HL-60/S4 treated with retinoic acid at 250 ng/mL for 4 days and 3 days (cell line): ENCODE data around the gene UST.
"Not testable (repeated sequence)": the region's sequence is repeated elsewhere in the genome, so short reads cannot be mapped to it uniquely, and the experiment has no call there.

Experiments used
- in situ Hi-C: fragments of 300-500 bp; cut with MboI; formaldehyde crosslinking; loops from 2 replicates; pipeline ENCODE4 v1.7.0; 2022; ENCODE audit warnings: low sequenced_read_pairs

Gene UST

GRCh38 chr6:148989585-148989984, 242.8 kb downstream of the UST start:
- in situ Hi-C loops: no loop called here

- in situ Hi-C loops: no loop called here
Measured at GRCh38 chr6:148990403-148990802, 243.6 kb downstream of the UST start.

- in situ Hi-C loops: no loop called here
Measured at GRCh38 chr6:148996815-148997214, 250.0 kb downstream of the UST start.

- in situ Hi-C loops: no loop called here
Measured at GRCh38 chr6:148997865-148998264, 251.0 kb downstream of the UST start.

DNA sequence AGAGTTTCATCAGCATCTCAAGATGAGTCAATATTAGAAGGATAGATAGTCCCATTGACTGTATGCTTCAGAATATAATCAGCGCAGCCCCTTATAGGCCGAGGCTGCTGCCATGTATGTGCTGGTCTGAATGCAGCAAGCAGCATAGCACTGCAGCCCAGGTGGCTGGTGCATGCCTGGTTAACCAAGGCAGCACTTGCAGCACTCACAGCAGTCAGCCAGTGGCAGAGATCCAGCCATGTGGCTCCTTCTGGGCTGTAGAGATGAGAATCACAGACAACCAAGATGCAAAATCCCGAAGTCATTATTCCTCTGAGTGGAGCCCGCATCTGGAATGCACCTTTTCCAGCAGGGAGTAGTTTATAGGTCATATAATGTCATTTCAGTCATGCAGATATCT, 251.9 kb downstream of the UST start:
- in situ Hi-C loops: no loop called here

- in situ Hi-C loops: no loop called here
Measured at GRCh38 chr6:148999501-148999900, 252.7 kb downstream of the UST start.

GRCh38 chr6:148999929-149000468, 253.2 kb downstream of the UST start:
- in situ Hi-C loops: no loop called here

- in situ Hi-C loops: no loop called here
Measured at GRCh38 chr6:149001422-149001821, 254.6 kb downstream of the UST start.

- in situ Hi-C loops: no loop called here
Measured at GRCh38 chr6:149003560-149003959, 256.7 kb downstream of the UST start.

GRCh38 chr6:149004664-149005063, 257.8 kb downstream of the UST start:
- in situ Hi-C loops: no loop called here

- in situ Hi-C loops: not testable (repeated sequence)
Measured at GRCh38 chr6:149006236-149006635, 259.4 kb downstream of the UST start.

- in situ Hi-C loops: no loop called here
Measured at GRCh38 chr6:149006671-149007070, 259.8 kb downstream of the UST start.

- in situ Hi-C loops: no loop called here
Measured at GRCh38 chr6:149007846-149008245, 261.0 kb downstream of the UST start.

- in situ Hi-C loops: no loop called here
Measured at GRCh38 chr6:149008741-149009140, 261.9 kb downstream of the UST start.

DNA sequence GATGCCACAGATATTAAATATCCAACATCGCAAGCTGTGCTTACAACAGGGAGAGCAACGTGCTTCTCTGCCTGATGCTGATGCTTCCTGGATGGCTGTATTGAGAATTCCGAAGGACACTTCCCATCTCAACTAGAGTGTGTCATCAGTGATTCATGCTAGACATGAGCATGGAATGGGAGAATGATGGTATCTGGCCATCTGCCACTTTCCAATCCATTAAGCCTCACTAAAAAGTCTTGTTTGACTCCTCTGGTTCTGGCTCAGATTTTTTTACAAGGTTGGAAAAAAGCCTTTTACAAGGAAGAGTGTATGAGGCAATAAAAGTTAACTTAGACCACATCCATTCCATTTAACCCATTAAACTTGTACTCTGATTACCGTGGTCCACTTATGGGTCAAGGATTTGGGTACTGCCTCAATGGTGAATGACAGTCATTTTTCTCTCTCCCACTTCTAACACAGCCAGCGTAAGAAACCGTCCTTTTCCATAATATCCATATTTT, 265.3 kb downstream of the UST start:
- in situ Hi-C loops: no loop called here

DNA sequence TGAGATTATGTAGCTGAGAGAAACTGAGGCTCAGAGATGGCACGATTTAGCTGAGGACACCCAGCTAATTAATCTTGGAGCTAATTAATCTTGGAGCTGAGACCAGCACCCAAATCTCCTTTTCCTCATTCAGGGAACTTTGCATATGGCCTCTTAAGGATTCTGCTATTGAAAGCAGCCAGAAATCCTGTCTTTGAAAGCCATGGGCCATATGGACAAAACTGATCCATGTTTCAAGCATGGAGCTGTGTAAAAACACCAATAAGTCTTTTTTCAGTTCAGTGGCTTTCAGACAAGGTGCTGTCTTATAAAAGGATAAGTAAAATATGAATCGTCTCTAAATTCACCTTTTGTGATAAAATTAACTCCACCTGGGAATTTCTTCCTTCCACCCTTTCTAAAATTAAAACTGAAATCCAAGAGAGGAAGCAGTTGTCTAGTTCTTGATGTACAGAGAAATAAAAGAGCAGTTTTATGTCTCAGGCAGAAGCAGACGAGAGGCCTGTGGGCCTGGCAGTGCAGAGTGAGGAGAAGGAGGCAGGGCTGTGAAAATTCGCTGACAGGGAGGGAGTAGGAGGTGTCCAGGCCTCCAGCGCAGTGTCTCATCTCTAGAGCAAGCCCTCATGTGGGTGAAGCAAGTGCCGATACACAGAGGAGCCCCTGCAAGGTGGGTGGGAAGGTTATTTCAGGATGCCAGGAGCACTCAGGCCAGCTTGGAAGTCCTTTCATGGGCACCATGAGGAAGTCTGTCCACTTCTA, 266.9 kb downstream of the UST start:
- in situ Hi-C loops: no loop called here

DNA sequence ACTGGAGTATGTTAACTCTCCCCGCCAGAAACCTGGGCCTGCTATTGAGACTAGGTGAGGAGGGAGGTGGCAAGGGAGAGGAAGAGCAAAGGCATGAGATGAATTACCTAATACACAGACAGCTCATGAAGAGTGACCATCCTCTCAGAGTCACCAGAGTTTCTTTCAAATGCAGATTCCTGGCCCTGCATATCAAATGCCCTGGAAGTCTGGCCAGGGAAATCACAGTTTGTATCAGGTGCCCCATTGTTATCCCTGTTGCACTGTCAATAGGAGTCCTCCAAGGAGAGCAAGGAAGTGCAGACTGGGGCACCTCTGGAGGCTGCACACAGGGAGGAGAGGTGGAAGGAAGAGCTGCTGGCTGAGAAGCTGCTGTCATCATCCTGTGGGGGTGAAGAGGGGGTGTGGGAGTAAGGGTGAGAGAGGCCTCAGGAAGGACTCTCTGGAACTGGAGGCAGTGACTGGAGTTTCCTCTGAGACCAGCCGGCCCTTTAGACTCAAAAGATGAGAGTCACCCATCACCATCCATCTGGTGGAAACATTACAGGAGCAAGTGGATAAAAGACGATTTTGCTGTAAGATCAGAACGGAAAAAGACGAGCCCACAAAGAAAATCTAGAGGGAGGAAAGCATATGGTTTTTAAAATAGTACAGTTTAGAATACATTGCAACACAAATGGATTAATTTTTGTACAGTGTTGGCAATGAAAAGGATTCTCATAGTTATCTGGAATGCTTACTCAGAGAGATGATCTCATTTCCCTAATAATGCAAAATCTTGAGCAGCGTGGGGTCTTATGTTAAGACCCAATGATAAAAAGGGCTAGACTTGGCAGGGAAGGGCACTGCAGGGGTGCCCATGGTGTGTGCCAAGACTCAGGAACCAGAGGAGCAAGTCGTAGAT, 268.1 kb downstream of the UST start:
- in situ Hi-C loops: no loop called here

GRCh38 chr6:149015535-149016525, 269.0 kb downstream of the UST start:
- in situ Hi-C loops: no loop called here

GRCh38 chr6:149016716-149017115, 269.9 kb downstream of the UST start:
- in situ Hi-C loops: no loop called here

- in situ Hi-C loops: no loop called here
Measured at GRCh38 chr6:149020319-149020718, 273.5 kb downstream of the UST start.
